ENCODE measurements around the gene WDR38.
A peak's percentile ranks its signal among the peaks of the same experiment; 100 is the strongest.

The WDR38 gene

DNA sequence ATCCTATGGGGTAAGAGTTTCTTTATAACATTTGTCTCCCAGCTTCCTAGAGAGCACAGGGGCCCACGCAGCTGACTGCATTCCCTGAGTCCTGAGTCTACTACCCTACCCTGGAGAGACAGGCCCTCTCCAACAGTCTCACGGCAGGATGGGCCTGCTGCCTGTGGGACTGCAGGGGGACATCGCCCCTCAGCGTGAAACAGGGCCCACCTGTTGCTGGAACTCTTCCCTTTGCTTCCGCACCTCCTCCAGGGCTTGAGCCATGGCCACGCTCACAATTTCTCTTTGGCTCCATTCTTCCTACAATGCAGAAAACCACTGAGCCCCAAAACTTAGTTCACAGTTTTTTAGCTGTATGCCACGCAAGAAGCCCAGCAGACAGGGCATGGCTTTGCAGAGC is 36.9 kb downstream of the WDR38 start:
- Histone ChIP-seq H2AFZ (ENCODE audit: low read length) (no peak overlapping the region), H3K4me2 (ENCODE audit: low read length) (no peak overlapping the region), H3K9me2 (ENCODE audit: low read depth, low read length) (no peaks in the 10 kb centered on the region), H3K9me3 (ENCODE audit: low read length) (no peaks in the 10 kb centered on the region), H3K9ac (ENCODE audit: low read length) (no peak overlapping the region), H3K36me3 (ENCODE audit: insufficient read depth, low read length) (peaks cover 69% of the 10 kb centered on the region; the same call in 1 of the 2 replicates), H3K4me1 (ENCODE audit: insufficient read depth, low read length, severe bottlenecking) (no peaks in the 10 kb centered on the region), H3K27ac (ENCODE audit: low read depth, low read length, poor library complexity, severe bottlenecking) (no peak overlapping the region), H3F3A (ENCODE audit: insufficient read depth, low read length) (no peaks in the 10 kb centered on the region), H3K4me3 (ENCODE audit: low read depth, low read length, poor library complexity, severe bottlenecking) (no peak overlapping the region), H4K20me1 (ENCODE audit: insufficient read depth, low read length) (no peaks in the 10 kb centered on the region), H3K27me3 (ENCODE audit: insufficient read depth, low read length) (no peaks in the 10 kb centered on the region), H3K79me2 (ENCODE audit: insufficient read depth, low read length) (no peaks in the 10 kb centered on the region)
- TF ChIP-seq EZH2 (IDR thresholded peaks at IDR 0.05; ENCODE audit: borderline replicate concordance, low read length), result no peak
- TF ChIP-seq, protein P1, sequence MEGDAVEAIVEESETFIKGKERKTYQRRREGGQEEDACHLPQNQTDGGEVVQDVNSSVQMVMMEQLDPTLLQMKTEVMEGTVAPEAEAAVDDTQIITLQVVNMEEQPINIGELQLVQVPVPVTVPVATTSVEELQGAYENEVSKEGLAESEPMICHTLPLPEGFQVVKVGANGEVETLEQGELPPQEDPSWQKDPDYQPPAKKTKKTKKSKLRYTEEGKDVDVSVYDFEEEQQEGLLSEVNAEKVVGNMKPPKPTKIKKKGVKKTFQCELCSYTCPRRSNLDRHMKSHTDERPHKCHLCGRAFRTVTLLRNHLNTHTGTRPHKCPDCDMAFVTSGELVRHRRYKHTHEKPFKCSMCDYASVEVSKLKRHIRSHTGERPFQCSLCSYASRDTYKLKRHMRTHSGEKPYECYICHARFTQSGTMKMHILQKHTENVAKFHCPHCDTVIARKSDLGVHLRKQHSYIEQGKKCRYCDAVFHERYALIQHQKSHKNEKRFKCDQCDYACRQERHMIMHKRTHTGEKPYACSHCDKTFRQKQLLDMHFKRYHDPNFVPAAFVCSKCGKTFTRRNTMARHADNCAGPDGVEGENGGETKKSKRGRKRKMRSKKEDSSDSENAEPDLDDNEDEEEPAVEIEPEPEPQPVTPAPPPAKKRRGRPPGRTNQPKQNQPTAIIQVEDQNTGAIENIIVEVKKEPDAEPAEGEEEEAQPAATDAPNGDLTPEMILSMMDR (IDR thresholded peaks at IDR 0.05; ENCODE audit: low read length), result no peak

DNA sequence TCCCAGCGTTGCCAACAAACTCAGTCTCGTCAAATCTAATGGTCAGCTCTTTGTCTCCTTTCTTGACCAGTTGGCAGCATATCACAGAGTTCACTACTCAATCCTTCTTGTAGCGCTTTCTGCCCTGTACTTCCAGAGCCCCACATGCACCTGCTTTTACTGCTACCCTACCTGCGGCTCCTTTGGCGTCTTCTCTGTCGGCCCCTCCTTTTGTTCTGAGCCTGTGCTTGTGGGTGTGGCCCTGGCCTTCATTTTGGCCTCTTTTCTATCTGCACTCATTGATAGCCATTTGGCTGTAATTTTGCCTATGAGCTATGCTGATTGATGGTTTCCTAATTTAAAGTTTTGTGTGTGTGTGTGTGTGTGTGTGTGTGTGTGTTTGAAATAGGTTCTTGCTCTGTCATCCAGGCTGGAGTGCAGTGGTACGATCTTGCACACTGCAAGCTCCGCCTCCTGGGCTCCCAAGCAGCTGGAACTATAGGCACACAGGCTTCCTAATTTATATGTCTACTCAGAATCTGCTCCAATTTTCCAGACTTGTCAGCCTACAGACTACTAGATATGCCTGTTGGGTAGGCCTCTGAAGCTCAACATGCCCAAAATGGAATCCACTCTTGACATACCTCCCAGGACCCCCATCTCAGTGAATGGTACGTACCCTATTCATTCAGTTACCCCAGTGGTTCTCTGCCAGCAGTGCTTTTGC is 40.9 kb downstream of the WDR38 start:
- H3K9ac ChIP-seq (ENCODE audit: low read length), result no peak overlapping the region
- no peak overlapping the region for H3K4me2 ChIP-seq (ENCODE audit: low read length)
- H3K27ac ChIP-seq (ENCODE audit: low read depth, low read length, poor library complexity, severe bottlenecking), result no peak overlapping the region
- no peak overlapping the region for H3K4me3 ChIP-seq (ENCODE audit: low read depth, low read length, poor library complexity, severe bottlenecking)
- H3K79me2 ChIP-seq (ENCODE audit: insufficient read depth, low read length), result no peaks in the 10 kb centered on the region
- no peaks in the 10 kb centered on the region for H3K9me2 ChIP-seq (ENCODE audit: low read depth, low read length)
- no peaks in the 10 kb centered on the region for H3K9me3 ChIP-seq (ENCODE audit: low read length)
- no peaks in the 10 kb centered on the region for H3K27me3 ChIP-seq (ENCODE audit: insufficient read depth, low read length)
- no peaks in the 10 kb centered on the region for H3F3A ChIP-seq (ENCODE audit: insufficient read depth, low read length)
- no peaks in the 10 kb centered on the region for H3K4me1 ChIP-seq (ENCODE audit: insufficient read depth, low read length, severe bottlenecking)
- H2AFZ ChIP-seq (ENCODE audit: low read length), result no peak overlapping the region
- H3K36me3 ChIP-seq (ENCODE audit: insufficient read depth, low read length), result peaks cover 60% of the 10 kb centered on the region; the same call in 1 of the 2 replicates
- TF ChIP-seq EZH2 (IDR thresholded peaks at IDR 0.05; ENCODE audit: borderline replicate concordance, low read length), result no peak
- TF ChIP-seq, protein P1 (IDR thresholded peaks at IDR 0.05; ENCODE audit: low read length), result no peak
- H4K20me1 ChIP-seq (ENCODE audit: insufficient read depth, low read length), result no peaks in the 10 kb centered on the region

DNA sequence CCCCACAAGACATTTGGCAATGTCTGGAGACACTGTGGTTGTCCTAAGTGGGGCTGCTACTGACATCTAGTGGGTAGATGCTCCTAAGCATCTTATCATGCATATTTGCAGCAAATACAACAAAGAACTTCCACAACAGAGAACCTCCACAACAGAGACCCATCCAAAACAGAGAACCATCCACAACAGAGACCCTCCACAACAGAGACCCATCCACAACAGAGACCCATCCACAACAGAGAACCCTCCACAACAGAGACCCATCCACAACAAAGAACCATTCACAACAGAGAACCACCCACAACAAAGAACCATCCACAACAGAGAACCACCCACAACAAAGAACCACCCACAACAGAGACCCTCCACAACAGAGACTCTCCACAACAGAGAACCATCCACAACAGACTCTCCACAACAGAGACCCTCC is 41.5 kb downstream of the WDR38 start:
- H3K9me2 ChIP-seq (ENCODE audit: low read depth, low read length), result no peaks in the 10 kb centered on the region
- H3K9me3 ChIP-seq (ENCODE audit: low read length), result no peaks in the 10 kb centered on the region
- no peak overlapping the region for H3K4me3 ChIP-seq (ENCODE audit: low read depth, low read length, poor library complexity, severe bottlenecking)
- H3K9ac ChIP-seq (ENCODE audit: low read length), result no peak overlapping the region
- TF ChIP-seq EZH2 (IDR thresholded peaks at IDR 0.05; ENCODE audit: borderline replicate concordance, low read length), result no peak
- TF ChIP-seq, protein P1 (IDR thresholded peaks at IDR 0.05; ENCODE audit: low read length), result peak; percentile 69
- no peaks in the 10 kb centered on the region for H4K20me1 ChIP-seq (ENCODE audit: insufficient read depth, low read length)
- peaks cover 62% of the 10 kb centered on the region; the same call in 1 of the 2 replicates for H3K36me3 ChIP-seq (ENCODE audit: insufficient read depth, low read length)
- no peaks in the 10 kb centered on the region for H3K27me3 ChIP-seq (ENCODE audit: insufficient read depth, low read length)
- H3K4me2 ChIP-seq (ENCODE audit: low read length), result no peak overlapping the region
- H3K27ac ChIP-seq (ENCODE audit: low read depth, low read length, poor library complexity, severe bottlenecking), result no peak overlapping the region
- no peak overlapping the region for H2AFZ ChIP-seq (ENCODE audit: low read length)
- H3K79me2 ChIP-seq (ENCODE audit: insufficient read depth, low read length), result no peaks in the 10 kb centered on the region
- no peaks in the 10 kb centered on the region for H3K4me1 ChIP-seq (ENCODE audit: insufficient read depth, low read length, severe bottlenecking)
- H3F3A ChIP-seq (ENCODE audit: insufficient read depth, low read length), result no peaks in the 10 kb centered on the region
